Memory B cell (primary cell): ENCODE results near the gene PPP1R27.
A peak's percentile ranks its signal among the peaks of the same experiment; 100 is the strongest.

ENCODE experiments used
- ATAC-seq: fragments of 150-1000 bp; cut with Tn5 transposase; 2 replicates; pipeline ENCODE4 v1.10.0; 2021; ENCODE audit warnings: low read depth, mild to moderate bottlenecking, moderate library complexity
- DNase-seq, 2 donors: peaks; one replicate each; pipeline ENCODE4 v3.0.0; 2022; ENCODE audit warnings: low spot score in 2 of 2
- H3K27ac Mint-ChIP-seq: one replicate; pipeline ENCODE4 v1.8.0; 2022; ENCODE audit warnings: mild to moderate bottlenecking, moderate library complexity, mixed read lengths
- H3K27me3 Mint-ChIP-seq: one replicate; pipeline ENCODE4 v1.8.0; 2022; ENCODE audit warnings: mixed read lengths
- H3K36me3 Mint-ChIP-seq: one replicate; pipeline ENCODE4 v1.8.0; 2022; ENCODE audit warnings: mild to moderate bottlenecking, mixed read lengths
- H3K4me1 Mint-ChIP-seq: one replicate; pipeline ENCODE4 v1.8.0; 2022; ENCODE audit warnings: mixed read lengths
- H3K4me3 Mint-ChIP-seq: one replicate; pipeline ENCODE4 v1.8.0; 2022; ENCODE audit warnings: mild to moderate bottlenecking, moderate library complexity, mixed read lengths
- H3K9me3 Mint-ChIP-seq: one replicate; pipeline ENCODE4 v1.8.0; 2022; ENCODE audit warnings: mixed read lengths

The PPP1R27 gene

DNA sequence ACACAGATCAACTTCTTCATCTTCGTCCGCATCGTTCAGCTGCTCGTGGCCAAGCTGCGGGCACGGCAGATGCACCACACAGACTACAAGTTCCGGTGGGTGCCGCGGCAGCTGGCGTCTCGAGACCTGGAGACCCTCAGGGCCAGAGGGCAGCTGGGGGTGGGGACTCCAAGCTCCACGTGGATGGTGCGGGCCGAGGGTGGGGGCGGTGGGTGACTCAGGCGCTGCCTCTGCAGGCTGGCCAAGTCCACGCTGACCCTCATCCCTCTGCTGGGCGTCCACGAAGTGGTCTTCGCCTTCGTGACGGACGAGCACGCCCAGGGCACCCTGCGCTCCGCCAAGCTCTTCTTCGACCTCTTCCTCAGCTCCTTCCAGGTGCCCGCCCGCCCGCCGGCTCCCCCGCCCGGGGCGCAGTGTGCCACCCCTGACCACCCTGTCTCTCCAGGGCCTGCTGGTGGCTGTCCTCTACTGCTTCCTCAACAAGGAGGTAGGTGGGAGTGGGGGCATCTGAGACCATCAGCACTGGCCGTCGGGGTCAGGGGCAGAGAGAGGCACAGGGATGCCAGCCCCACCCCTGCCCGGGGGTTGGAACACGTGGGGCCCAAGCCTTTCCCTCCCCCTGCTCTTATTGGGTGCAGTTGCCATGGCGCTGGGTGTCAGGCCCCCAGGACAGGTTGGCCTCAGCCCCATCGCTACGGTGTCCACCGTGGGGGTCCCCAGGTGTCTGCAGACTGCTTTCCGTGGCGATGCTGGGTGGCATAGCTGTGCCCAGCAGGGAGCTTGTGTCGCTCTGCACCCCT, 22.1 kb downstream of the PPP1R27 start:
- Mint-ChIP-seq H3K27ac (no peak overlapping the region), H3K4me3 (no peak overlapping the region), H3K9me3 (no peaks in the 10 kb centered on the region), H3K36me3 (no peaks in the 10 kb centered on the region), H3K27me3 (peaks cover 24% of the 10 kb centered on the region), H3K4me1 (peaks cover 5% of the 10 kb centered on the region)
- DNase-seq = no peak
- ATAC-seq = no peak

DNA sequence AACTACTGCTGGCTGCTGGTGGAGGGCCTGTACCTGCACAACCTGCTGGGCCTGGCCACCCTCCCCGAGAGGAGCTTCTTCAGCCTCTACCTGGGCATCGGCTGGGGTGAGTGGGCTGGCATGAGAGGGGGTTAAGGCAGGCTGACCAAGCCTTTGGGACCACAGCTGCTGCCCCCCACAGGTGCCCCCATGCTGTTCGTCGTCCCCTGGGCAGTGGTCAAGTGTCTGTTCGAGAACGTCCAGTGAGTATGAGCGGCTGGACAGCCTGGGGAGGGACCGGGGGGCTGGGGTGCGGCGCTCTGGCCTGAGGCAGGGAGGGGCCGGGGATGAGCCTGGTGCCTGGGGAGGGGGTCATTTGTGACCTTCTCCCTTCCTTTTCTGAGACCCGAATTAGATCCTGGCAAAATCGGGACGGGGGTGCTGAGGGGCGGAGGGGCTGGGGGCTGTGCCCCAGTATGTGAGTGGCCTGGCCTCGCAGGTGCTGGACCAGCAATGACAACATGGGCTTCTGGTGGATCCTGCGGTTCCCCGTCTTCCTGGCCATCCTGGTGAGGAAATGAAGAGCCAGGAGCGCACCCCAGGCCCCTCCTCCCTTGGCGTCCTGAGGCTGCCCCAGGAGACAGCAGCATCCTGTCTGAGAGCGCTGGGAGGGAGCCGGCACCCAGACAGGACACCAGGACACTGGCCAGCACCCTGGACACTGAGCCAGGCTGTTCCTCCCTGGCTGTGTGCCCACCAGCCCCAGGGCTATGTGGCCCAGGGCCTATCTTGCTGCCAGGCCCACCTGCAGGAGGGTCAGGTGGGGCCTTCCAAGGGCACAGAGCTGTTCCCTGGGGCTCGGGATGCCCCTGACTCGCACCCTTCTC, 22.9 kb downstream of the PPP1R27 start:
- H3K27ac Mint-ChIP-seq = no peak overlapping the region
- peaks cover 5% of the 10 kb centered on the region for H3K4me1 Mint-ChIP-seq
- H3K36me3 Mint-ChIP-seq = no peaks in the 10 kb centered on the region
- ATAC-seq = no peak
- peaks cover 23% of the 10 kb centered on the region for H3K27me3 Mint-ChIP-seq
- no peak overlapping the region for H3K4me3 Mint-ChIP-seq
- no peak for DNase-seq
- no peaks in the 10 kb centered on the region for H3K9me3 Mint-ChIP-seq

DNA sequence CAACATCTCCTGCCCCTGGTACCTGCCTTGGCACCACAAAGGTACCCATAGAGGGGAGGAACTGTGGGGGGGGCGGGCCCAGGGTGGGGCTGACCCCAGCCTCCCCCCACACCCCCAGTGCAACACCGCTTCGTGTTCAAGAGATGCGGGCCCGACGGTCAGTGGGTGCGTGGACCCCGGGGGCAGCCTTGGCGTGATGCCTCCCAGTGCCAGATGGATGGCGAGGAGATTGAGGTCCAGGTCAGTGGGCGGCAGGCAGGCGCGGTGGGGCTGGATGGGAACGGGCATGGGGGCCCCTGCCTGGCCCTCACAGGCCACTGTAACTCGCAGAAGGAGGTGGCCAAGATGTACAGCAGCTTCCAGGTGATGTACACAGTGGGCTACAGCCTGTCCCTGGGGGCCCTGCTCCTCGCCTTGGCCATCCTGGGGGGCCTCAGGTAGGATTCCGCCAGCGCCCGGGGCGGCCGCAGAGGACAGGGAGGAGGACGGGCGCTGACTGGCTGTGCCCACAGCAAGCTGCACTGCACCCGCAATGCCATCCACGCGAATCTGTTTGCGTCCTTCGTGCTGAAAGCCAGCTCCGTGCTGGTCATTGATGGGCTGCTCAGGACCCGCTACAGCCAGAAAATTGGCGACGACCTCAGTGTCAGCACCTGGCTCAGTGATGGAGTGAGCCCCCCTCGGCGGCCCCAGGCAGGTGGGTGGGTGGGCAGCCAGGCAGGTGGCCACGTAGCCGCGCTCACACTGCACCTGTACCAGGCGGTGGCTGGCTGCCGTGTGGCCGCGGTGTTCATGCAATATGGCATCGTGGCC, 23.8 kb downstream of the PPP1R27 start:
- DNase-seq (no peak), ATAC-seq (no peak)
- Mint-ChIP-seq H3K27ac (no peak overlapping the region), H3K9me3 (no peaks in the 10 kb centered on the region), H3K4me1 (peaks cover 5% of the 10 kb centered on the region), H3K4me3 (no peak overlapping the region), H3K27me3 (peaks cover 21% of the 10 kb centered on the region), H3K36me3 (no peaks in the 10 kb centered on the region)

DNA sequence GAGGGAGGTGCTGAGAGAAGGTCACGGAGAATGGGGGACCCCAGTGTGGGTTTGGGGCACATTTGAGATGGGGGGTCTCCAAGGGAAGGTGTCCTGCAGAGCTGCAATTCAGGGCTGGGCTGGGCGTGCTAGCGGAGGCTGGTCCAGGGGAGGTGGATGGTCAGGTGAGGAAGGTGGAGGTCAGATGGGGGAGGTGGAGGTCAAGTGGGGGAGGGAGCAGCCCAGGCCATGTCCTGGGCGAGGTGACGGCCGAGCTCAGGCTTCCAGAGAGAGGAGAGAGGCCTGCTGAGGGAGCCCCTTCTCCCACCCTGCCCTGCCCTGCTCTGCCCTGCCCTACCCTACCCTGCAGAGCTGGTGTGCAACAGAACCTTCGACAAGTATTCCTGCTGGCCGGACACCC, 24.4 kb downstream of the PPP1R27 start:
- Mint-ChIP-seq H3K4me1 (peaks cover 5% of the 10 kb centered on the region), H3K27me3 (peaks cover 21% of the 10 kb centered on the region), H3K36me3 (no peaks in the 10 kb centered on the region), H3K27ac (no peak overlapping the region), H3K4me3 (no peak overlapping the region), H3K9me3 (no peaks in the 10 kb centered on the region)
- DNase-seq (no peak), ATAC-seq (no peak)

DNA sequence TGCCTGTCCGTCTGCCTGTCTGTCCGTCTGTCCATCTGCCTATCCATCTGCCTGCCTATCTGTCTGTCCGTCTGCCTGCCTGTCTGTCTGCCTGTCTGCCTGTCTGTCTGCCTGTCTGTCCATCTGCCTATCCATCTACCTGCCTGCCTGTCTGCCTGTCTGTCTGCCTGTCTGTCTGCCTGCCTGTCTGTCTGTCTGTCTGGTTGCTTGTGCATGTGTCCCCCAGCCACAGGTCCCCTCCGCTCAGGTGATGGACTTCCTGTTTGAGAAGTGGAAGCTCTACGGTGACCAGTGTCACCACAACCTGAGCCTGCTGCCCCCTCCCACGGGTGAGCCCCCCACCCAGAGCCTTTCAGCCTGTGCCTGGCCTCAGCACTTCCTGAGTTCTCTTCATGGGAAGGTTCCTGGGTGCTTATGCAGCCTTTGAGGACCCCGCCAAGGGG, 25.3 kb downstream of the PPP1R27 start:
- no peaks in the 10 kb centered on the region for H3K9me3 Mint-ChIP-seq
- ATAC-seq = no peak
- no peaks in the 10 kb centered on the region for H3K36me3 Mint-ChIP-seq
- peaks cover 21% of the 10 kb centered on the region for H3K27me3 Mint-ChIP-seq
- H3K4me1 Mint-ChIP-seq = peaks cover 5% of the 10 kb centered on the region
- DNase-seq = no peak
- no peak overlapping the region for H3K4me3 Mint-ChIP-seq
- peak overlapping the region; percentile 60 for H3K27ac Mint-ChIP-seq

DNA sequence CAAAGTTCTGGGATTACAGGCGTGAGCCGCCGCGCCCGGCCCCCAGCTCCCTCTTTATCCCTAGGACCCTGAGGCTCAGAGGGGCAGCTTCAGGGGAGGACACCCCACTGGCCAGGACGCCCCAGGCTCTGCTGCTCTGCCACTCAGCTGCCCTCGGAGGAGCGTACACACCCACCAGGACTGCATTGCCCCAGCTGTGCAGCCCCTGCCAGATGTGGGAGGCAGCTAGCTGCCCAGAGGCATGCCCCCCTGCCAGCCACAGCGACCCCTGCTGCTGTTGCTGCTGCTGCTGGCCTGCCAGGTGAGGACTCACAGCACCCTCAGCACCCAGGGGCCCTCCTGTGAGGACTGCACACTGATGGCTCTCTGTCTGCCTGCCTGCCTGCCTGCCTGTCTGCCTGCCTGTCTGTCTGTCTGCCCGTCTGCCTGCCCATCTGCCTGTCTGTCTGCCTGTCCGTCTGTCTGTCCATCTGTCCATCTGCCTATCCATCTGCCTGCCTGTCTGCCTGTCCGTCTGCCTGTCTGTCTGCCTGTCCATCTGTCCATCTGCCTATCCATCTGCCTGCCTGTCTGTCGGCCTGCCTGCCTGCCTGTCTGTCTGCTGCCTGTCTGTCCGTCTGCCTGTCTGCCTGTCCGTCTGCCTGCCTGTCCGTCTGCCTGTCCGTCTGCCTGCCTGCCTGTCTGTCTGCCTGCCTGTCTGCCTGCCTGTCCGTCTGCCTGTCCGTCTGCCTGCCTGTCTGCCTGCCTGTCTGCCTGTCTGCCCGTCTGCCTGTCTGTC, 25.9 kb downstream of the PPP1R27 start:
- Mint-ChIP-seq H3K36me3 (no peaks in the 10 kb centered on the region), H3K27ac (peak overlapping the region; percentile 60), H3K27me3 (peaks cover 21% of the 10 kb centered on the region), H3K4me3 (no peak overlapping the region), H3K9me3 (no peaks in the 10 kb centered on the region), H3K4me1 (peaks cover 5% of the 10 kb centered on the region)
- DNase-seq = no peak
- ATAC-seq = peak; percentile 45

DNA sequence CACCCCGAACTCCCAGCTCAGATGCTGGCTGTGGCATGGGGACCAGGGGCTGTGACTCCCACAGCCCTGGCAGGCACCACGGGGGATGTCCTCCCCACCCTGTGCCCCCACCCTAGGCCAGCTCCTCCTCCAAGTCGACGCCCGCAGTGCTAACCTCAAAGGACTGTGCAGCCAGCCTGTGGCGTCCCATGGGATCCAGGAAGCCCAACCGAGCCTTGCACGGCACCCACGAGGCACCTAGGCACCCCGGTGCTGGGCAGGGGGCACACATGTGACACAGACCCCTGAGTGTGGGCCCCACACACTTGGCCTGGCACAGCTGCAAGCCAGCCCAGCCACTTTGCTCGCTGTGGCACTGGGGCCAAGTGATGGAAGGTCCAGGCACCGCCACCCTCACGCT, 27.0 kb downstream of the PPP1R27 start:
- Mint-ChIP-seq H3K27ac (no peak overlapping the region), H3K36me3 (no peaks in the 10 kb centered on the region), H3K4me1 (peaks cover 5% of the 10 kb centered on the region), H3K9me3 (no peaks in the 10 kb centered on the region), H3K4me3 (no peak overlapping the region), H3K27me3 (peaks cover 25% of the 10 kb centered on the region)
- DNase-seq (no peak), ATAC-seq (no peak)

DNA sequence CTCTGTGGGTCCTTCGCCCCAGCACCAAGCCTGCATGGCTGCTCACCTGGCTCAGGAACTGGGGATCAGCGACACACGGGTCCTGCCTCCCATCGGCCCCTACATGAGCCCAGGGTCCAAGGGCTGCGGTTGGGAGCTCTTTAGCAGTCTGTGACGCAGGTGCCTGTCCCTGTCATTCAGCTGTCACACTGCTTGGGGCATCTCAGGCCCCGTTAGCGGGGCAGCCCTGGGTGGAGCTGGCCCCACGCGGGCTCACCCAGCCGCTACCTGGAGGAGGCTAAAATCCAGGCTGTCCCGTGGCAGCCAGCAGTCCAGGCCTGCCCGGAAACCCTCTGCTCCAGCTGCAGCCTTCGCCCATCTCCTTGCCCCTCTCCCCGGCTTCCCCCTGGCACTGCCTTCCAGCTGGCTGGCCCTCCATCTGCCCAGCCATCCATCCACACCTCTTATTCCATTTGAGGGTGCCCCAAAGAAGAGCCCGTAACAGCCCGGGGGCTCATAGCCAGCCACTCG, 27.6 kb downstream of the PPP1R27 start:
- ATAC-seq = no peak
- H3K36me3 Mint-ChIP-seq = no peaks in the 10 kb centered on the region
- peaks cover 5% of the 10 kb centered on the region for H3K4me1 Mint-ChIP-seq
- H3K9me3 Mint-ChIP-seq = no peaks in the 10 kb centered on the region
- no peak overlapping the region for H3K4me3 Mint-ChIP-seq
- no peak overlapping the region for H3K27ac Mint-ChIP-seq
- peaks cover 31% of the 10 kb centered on the region for H3K27me3 Mint-ChIP-seq
- DNase-seq = no peak

DNA sequence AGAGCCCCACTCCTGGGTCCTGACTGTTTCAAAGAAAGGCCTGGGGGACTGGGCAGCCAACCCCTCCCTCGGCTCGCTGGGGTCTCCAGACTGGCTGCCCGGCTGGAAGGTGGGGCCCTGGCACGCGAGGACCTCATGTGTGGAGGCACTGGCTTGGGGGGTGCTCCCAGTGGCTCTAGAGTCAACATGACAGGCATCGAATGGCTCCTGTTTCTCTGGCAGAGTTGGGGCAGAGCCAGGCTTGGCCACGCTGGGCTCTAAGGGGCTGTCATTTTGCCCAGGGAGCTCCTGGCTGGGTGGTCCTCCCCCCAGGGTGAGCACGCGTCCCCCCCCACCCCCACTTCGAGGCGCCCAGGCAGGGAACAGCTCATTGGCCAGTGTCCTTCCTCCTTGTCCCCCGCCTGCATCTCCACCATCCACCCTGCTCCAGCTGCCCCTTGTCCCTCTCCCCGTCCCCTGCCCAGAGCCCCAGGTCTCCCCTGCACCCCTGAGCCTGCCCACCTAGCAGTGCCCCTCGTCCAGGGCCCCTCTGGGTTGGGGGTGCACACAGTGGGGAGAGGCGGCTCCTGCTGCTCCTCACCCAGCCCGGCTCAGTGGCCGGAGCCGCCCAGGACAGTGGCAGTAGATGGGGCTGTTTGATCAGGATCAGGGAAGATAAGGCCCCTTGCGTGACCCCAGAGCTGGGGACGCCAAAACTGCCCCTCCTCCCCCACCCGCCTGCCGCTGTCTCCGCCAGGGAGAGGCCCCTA, 28.2 kb downstream of the PPP1R27 start:
- ATAC-seq (no peak), DNase-seq (no peak)
- no peak overlapping the region for H3K4me3 Mint-ChIP-seq

DNA sequence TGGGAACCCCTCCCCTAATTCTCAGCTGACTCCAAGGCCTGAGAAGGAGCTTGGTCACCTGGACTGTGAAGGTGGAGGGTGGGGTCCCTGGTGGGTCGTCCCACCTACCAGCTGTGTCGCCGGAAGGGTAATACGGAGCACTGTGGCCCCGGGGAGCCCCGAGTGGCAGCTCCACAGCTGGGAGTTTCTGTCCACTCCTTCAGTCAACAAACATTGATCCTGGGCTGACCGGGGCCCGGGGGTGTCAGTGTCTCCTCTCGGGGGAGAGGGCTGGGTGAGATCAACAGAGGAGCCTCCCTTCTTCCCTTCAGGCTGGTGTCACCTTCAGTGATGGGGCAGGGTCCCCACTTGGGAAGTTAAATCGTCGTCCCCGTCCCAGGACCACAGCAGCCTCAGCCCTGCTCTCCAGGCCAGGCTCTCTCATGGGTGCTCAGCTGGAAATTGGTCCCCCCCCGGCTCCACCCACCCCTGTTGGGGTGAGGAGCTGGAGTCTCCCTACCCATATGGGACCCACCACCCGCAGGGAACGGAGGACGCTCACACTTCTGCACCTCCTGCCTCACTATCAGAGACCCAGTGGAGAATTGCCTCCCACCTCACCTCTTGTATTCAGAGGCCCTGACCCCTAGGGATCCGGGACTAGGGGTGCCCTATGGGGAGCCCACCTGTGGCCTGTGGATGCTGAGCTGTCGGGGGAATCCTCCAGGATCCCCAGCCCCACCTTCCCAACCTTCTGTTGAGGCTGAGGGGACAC, 29.0 kb downstream of the PPP1R27 start:
- Mint-ChIP-seq H3K36me3 (no peaks in the 10 kb centered on the region), H3K9me3 (no peaks in the 10 kb centered on the region), H3K27ac (no peak overlapping the region), H3K27me3 (peaks cover 34% of the 10 kb centered on the region), H3K4me3 (no peak overlapping the region), H3K4me1 (peaks cover 5% of the 10 kb centered on the region)
- ATAC-seq (peak; percentile 22), DNase-seq (no peak)

More for the DNA sequence above, 28.2 kb downstream of the PPP1R27 start:
- Mint-ChIP-seq H3K36me3 (no peaks in the 10 kb centered on the region), H3K4me1 (peaks cover 5% of the 10 kb centered on the region), H3K9me3 (no peaks in the 10 kb centered on the region), H3K27me3 (peaks cover 31% of the 10 kb centered on the region), H3K27ac (no peak overlapping the region)

DNA sequence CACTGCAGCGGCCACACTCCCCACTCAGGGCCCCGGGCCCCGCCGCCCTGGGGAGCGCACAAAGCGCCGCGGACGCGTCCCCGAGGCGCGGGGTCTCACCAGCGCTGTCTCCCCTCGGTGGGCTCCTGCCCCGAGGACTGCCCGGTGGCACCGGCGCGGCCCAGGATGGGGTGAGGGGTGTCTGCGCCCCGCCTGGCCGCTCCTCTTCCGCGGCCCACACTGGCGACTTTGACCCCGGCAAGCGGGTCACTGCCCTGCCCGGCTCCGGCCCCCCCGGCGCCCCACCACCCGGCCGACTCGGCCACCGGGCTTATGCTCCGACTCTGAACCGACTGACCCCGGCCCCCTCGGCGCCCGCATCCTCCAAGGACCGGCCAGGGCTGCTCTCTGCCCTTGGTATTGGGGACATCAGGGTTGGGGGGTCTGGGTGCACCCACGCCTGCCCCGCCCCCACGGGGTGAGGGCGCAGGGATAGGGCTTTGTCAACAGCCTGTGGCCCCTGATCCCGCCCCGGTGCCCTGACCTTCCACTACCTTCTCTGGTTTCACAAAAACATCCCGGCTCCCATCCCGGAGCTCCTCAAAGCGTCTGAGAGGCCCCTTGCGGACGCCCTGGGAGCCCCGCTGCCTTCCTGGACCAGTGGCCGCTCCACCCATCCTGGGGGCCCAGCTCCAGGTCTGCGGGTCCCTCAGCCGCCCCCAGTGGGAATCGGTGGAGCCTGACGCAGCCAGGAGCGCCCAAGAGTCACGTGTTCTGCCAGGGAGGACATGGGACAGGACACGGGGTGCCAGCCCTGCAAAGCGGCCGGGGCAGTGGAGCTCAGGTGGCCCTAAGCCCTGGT, 30.1 kb downstream of the PPP1R27 start:
- no peak overlapping the region for H3K27ac Mint-ChIP-seq
- H3K27me3 Mint-ChIP-seq = peaks cover 32% of the 10 kb centered on the region
- no peak for ATAC-seq
- peaks cover 5% of the 10 kb centered on the region for H3K4me1 Mint-ChIP-seq
- peaks cover 2% of the 10 kb centered on the region for H3K9me3 Mint-ChIP-seq
- no peaks in the 10 kb centered on the region for H3K36me3 Mint-ChIP-seq
- H3K4me3 Mint-ChIP-seq = no peak overlapping the region
- no peak for DNase-seq
